Lung (tissue), 12 donors: ENCODE measurements around the gene SSR4. TPM values are rescaled to one million over a fixed set of nuclear protein-coding genes. Genes with fewer than 3 reads are reported as not detected.

ENCODE experiments used
- ATAC-seq: fragments of 200-7000 bp; cut with Tn5 transposase; one replicate; pipeline ENCODE4 v1.9.1; 2020; ENCODE audit warnings: moderate number of reproducible peaks; ENCODE audit not compliant: insufficient read depth, low FRiP score
- DNase-seq, 3 donors: peaks; one replicate each; pipeline ENCODE4 v3.0.0-alpha.2; 2013 to 2017
- H3K27ac ChIP-seq, 2 donors: one replicate each; pipeline ENCODE4 v1.5.1; 2013; ENCODE audit warnings: mild to moderate bottlenecking in 2 of 2, moderate library complexity in 2 of 2, control low read depth in 1 of 2, inconsistent platforms in 1 of 2, low read depth in 1 of 2, low read length in 1 of 2
- H3K27me3 ChIP-seq, 3 donors: one replicate each; pipeline ENCODE4 v1.5.1; 2013; ENCODE audit warnings: low read length in 2 of 3; ENCODE audit not compliant: control insufficient read depth in 3 of 3, insufficient read depth in 3 of 3
- H3K36me3 ChIP-seq, 4 donors: one replicate each; pipeline ENCODE4 v1.5.1; 2013; ENCODE audit warnings: low read length in 4 of 4, mild to moderate bottlenecking in 1 of 4, moderate library complexity in 1 of 4; ENCODE audit not compliant: control insufficient read depth in 4 of 4, insufficient read depth in 4 of 4
- H3K4me1 ChIP-seq, 5 donors: one replicate each; pipeline ENCODE4 v1.5.1; 2013; ENCODE audit warnings: low read length in 5 of 5, mild to moderate bottlenecking in 2 of 5, moderate library complexity in 1 of 5; ENCODE audit not compliant: control insufficient read depth in 5 of 5, insufficient read depth in 5 of 5
- H3K4me3 ChIP-seq: one replicate; pipeline ENCODE4 v1.5.1; 2013; ENCODE audit warnings: mild to moderate bottlenecking, control low read depth, moderate library complexity
- H3K9ac ChIP-seq, 2 donors: one replicate each; pipeline ENCODE4 v1.5.1; 2013; ENCODE audit warnings: low read length in 2 of 2, control low read depth in 1 of 2; ENCODE audit not compliant: insufficient read depth in 1 of 2
- H3K9me3 ChIP-seq, 4 donors: one replicate each; pipeline ENCODE4 v1.5.1; 2013; ENCODE audit warnings: low read length in 3 of 4, mild to moderate bottlenecking in 1 of 4, moderate library complexity in 1 of 4; ENCODE audit not compliant: control insufficient read depth in 4 of 4, insufficient read depth in 3 of 4
- CTCF ChIP-seq: IDR thresholded peaks from 2 replicates; pipeline ENCODE4 v1.5.1; 2012; ENCODE audit warnings: mild to moderate bottlenecking; ENCODE audit errors: control extremely low read depth, extremely low read depth
- WGBS, 2 donors: extraction: QIAGEN DNeasy Blood & Tissue Kit; methylation state at CpG; one replicate each; pipeline ENCODE4 v1.1.7; 2013; 5-methylcytosine and 5-hydroxymethylcytosine counted together
- polyA plus RNA-seq, 2 donors: library from polyadenylated mRNA; stranded (reverse); fragments of 200-250 nt; gene quantifications; one replicate each; pipeline ENCODE4 v1.2.1, GENCODE V29; 2013
- total RNA-seq, 2 donors: library from RNA; depleted of rRNA in 1 of 2; stranded (reverse); fragments of >200 nt in 1 of 2; gene quantifications; one replicate each; pipeline ENCODE4 v1.2.1, GENCODE V29; 2014 to 2021
- donor health status: control.
- donor health status: control.
- donor health status: Bipolar disorder and iron deficiency.
- donor health status: healthy.
- donor health status: DM: yes; HTN: yes; CAD: no.

The SSR4 gene
- total and polyA plus RNA-seq, 4 donors, result 84.2 to 1,008 (median 567) TPM

DNA sequence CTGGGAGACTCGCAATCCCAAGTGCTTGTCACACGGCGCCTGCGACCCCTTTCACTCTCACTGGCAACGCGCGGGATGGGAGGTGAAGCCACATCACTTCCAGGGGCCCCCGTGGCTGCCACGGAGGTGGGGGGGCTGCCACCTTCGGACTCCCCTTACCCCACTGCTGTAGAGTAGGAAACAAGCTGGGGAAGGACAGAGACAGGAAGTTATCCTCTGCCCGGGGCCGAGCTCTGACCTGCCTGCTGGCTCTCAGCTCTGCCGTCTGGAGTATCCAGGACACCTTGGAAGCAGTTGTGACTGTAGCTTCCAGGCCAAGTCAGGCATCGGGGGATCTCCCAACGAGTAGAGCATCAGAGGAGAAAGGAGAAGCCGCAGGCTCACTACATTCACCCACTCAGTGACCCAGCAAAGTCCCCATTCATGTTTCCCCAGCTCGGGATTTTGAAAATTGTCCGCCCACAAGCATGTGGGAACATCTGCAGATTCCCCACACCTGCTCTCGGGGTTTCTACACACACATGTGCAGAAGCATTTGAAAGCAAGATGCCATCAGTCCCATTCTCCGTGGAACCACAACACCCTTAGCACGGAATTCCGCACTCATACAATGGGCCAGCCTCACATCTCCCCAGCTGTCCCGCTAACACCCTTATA, 25.0 kb downstream of the SSR4 start:
- H3K27me3 ChIP-seq, result no peaks in the 10 kb centered on the region
- no peak for ATAC-seq
- H3K27ac ChIP-seq, result no peak overlapping the region
- TF ChIP-seq CTCF, result no peak
- no peaks in the 10 kb centered on the region for H3K9me3 ChIP-seq
- DNase-seq, result peak in 2 of 3 donors; percentile 29 to 48
- 45 to 49% methylated on average over 15 to 23 of the region's 23 CpGs for WGBS, 2 donors
- no peaks in the 10 kb centered on the region for H3K36me3 ChIP-seq
- H3K4me1 ChIP-seq, result peaks cover 0 to 4% (median 0%) of the 10 kb centered on the region in 5 donors
- peak overlapping the region; percentile 7 to 25 for H3K9ac ChIP-seq
- H3K4me3 ChIP-seq, result no peak overlapping the region

GRCh38 chrX:153820601-153821000, 26.1 kb downstream of the SSR4 start:
- ATAC-seq, result no peak
- Histone ChIP-seq H3K9me3 (no peaks in the 10 kb centered on the region), H3K27me3 (peaks cover 0 to 3% (median 0%) of the 10 kb centered on the region in 3 donors), H3K36me3 (no peaks in the 10 kb centered on the region), H3K27ac (no peak overlapping the region), H3K9ac (no peak overlapping the region), H3K4me3 (no peak overlapping the region), H3K4me1 (peaks cover 0 to 4% (median 0%) of the 10 kb centered on the region in 5 donors)
- WGBS, 2 donors, result 81 to 84% methylated on average over 7 of the region's 7 CpGs
- no peak for DNase-seq
- TF ChIP-seq CTCF, result no peak

DNA sequence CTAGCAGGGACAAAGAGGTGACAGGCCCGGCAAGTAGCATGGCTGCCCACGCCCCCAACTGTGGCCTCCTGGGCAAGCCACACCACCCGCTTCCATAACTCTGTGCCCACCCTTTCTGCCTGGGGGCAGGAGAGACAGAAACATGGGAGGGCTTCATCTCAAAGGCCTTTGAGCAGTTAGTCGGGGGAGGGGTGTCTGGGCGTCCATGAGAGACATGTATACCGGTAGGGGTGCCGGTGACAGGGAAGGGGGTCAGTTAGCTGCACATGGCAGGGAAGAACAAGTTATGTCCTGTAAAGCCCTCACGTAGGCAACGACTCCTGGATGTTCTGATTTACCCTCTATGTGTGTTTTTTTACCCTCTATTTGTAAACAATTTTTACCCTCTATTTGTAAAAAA, 26.6 kb downstream of the SSR4 start:
- DNase-seq (no peak), ATAC-seq (no peak)
- Histone ChIP-seq H3K27me3 (peaks cover 0 to 4% (median 0%) of the 10 kb centered on the region in 3 donors), H3K9ac (no peak overlapping the region), H3K4me1 (peaks cover 0 to 4% (median 0%) of the 10 kb centered on the region in 5 donors), H3K4me3 (no peak overlapping the region), H3K27ac (no peak overlapping the region), H3K9me3 (no peaks in the 10 kb centered on the region), H3K36me3 (no peaks in the 10 kb centered on the region)
- TF ChIP-seq CTCF, result no peak
- 87 to 96% methylated on average over 7 to 9 of the region's 9 CpGs for WGBS, 2 donors
